DND-41 (cell line): Measurements from ENCODE around the gene TIMM8A.

Experiments
- ATAC-seq: fragments of 200-7000 bp; cut with Tn5 transposase; 3 replicates; pipeline ENCODE4 v1.9.1; 2021; ENCODE audit warnings: low read depth; ENCODE audit not compliant: insufficient read depth
- DNase-seq: peaks from one replicate; pipeline ENCODE4 v3.0.0-alpha.2; 2020
- H2AFZ ChIP-seq: 2 replicates; pipeline ENCODE4 v1.6.0; 2012; ENCODE audit warnings: low read depth, low read length
- H3K27ac ChIP-seq: 2 replicates; pipeline ENCODE4 v1.5.1; 2012; ENCODE audit warnings: low read length, inconsistent platforms
- H3K27me3 ChIP-seq: fragments of 200-600 bp; sonication (generic); 2 replicates; pipeline ENCODE4 v1.6.0; 2012; ENCODE audit warnings: low read length, mild to moderate bottlenecking, inconsistent platforms; ENCODE audit not compliant: insufficient read depth, poor library complexity
- H3K36me3 ChIP-seq: 2 replicates; pipeline ENCODE4 v1.5.1; 2012; ENCODE audit warnings: low read length, inconsistent platforms; ENCODE audit not compliant: insufficient read depth
- H3K4me1 ChIP-seq: 2 replicates; pipeline ENCODE4 v1.5.1; 2012; ENCODE audit warnings: mild to moderate bottlenecking, low read length; ENCODE audit not compliant: insufficient read depth
- H3K4me2 ChIP-seq: 2 replicates; pipeline ENCODE4 v1.6.0; 2012; ENCODE audit warnings: mild to moderate bottlenecking, moderate library complexity, low read length, inconsistent platforms; ENCODE audit not compliant: insufficient read depth
- H3K4me3 ChIP-seq, 2 experiments: fragments of 200-600 bp in 1 of 2; shearing (Covaris generic) in 1 of 2; 2 replicates each; pipeline ENCODE4 v1.5.1; 2012 to 2016; ENCODE audit warnings: inconsistent platforms in 2 of 2, low read length in 2 of 2, mild to moderate bottlenecking in 2 of 2, low read depth in 1 of 2, moderate library complexity in 1 of 2
- H3K79me2 ChIP-seq: 2 replicates; pipeline ENCODE4 v1.6.0; 2012; ENCODE audit warnings: low read length, inconsistent platforms; ENCODE audit not compliant: insufficient read depth
- H3K9ac ChIP-seq: 2 replicates; pipeline ENCODE4 v1.6.0; 2012; ENCODE audit warnings: low read depth, mild to moderate bottlenecking, inconsistent platforms, low read length, moderate library complexity
- H3K9me3 ChIP-seq: 2 replicates; pipeline ENCODE4 v1.5.1; 2012; ENCODE audit warnings: low read length, moderate library complexity, mild to moderate bottlenecking, inconsistent platforms; ENCODE audit not compliant: insufficient read depth, severe bottlenecking
- H4K20me1 ChIP-seq: 2 replicates; pipeline ENCODE4 v1.6.0; 2012; ENCODE audit warnings: low read length; ENCODE audit not compliant: insufficient read depth
- CTCF ChIP-seq: IDR thresholded peaks from 2 replicates; pipeline ENCODE4 v1.5.1; 2012; ENCODE audit warnings: borderline replicate concordance, low read length, moderate library complexity, mild to moderate bottlenecking; ENCODE audit not compliant: poor library complexity, severe bottlenecking; ENCODE audit errors: extremely low read depth
- EZH2 ChIP-seq: IDR thresholded peaks from 3 replicates; pipeline ENCODE4 v1.6.1; 2012; ENCODE audit warnings: borderline replicate concordance, low read depth, mild to moderate bottlenecking, moderate library complexity, low read length, inconsistent platforms; ENCODE audit not compliant: severe bottlenecking

TIMM8A gene

DNA sequence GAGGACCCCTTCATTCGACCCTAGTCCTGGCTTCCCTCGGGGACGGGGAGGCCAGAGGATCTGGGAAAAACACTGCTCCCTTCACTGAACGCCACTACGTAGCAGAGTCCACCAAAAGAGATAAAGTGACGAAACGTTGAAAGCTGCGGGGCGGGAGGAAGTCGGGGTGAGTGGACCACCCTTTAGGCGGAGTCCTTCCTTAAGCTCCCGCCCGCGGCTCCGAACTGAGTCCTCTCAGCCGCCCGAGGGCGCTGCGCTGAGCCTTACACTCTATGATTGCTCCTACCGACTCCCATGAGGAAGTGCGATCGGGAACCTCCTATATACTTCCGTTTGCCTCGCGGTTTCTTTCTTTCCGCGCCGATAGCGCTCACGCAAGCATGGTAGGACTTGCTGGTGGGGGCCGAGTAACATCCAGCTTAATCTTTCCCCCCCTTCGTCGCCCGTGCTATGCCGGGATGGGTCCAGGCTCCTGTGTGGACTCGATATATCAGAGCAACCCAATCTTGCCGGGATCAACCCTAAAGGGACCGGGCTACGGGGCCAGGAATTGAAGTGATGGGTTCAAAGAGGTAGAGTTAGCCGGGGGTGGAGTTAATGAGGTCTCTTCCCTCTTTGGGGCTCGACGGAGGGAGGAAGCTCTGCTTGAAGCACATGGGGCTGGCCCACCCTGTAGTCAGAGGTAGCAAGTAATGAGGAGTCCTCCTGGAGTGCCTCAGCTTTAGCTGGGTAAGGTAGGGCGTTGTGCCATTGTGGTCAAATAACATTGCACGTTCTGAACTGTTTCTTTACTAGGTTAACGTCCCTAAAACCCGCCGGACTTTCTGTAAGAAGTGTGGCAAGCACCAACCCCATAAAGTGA is 42.4 kb upstream of the TIMM8A start, which contains the start of gene RPL36A:
TSS of gene RPL36A (plus strand) at position 348 of the 862 bp plus-strand sequence. CDS start at position 381, 33 bp downstream.
- TF ChIP-seq EZH2 (no peak), CTCF (peak; percentile 82)
- peaks cover 25% of the 10 kb centered on the region for H3K79me2 ChIP-seq
- H3K9me3 ChIP-seq = no peaks in the 10 kb centered on the region
- peak within 1 kb of the TSS; percentile 95 for H2AFZ ChIP-seq
- no peaks in the 10 kb centered on the region for H3K27me3 ChIP-seq
- H3K4me2 ChIP-seq = peak within 1 kb of the TSS; percentile 79
- no peaks in the 10 kb centered on the region; the same call in 1 of the 2 replicates for H4K20me1 ChIP-seq
- H3K4me1 ChIP-seq = peaks cover 31% of the 10 kb centered on the region
- peak within 1 kb of the TSS; percentile 54 to 70; a peak in 3 of 4 replicates for H3K4me3 ChIP-seq
- H3K27ac ChIP-seq = peak within 1 kb of the TSS; percentile 81
- H3K9ac ChIP-seq = peak within 1 kb of the TSS; percentile 69
- DNase-seq (peak; percentile 91), ATAC-seq (peak; percentile 97)
- peaks cover 39% of the 10 kb centered on the region for H3K36me3 ChIP-seq

- Histone ChIP-seq H3K79me2 (peaks cover 24% of the 10 kb centered on the region), H3K9ac (no peak overlapping the region), H3K27ac (no peak overlapping the region), H3K36me3 (peaks cover 25% of the 10 kb centered on the region), H4K20me1 (no peaks in the 10 kb centered on the region; the same call in 1 of the 2 replicates), H3K4me3 (no peak overlapping the region), H3K27me3 (no peaks in the 10 kb centered on the region), H3K4me1 (peaks cover 30% of the 10 kb centered on the region), H2AFZ (no peak overlapping the region), H3K4me2 (no peak overlapping the region), H3K9me3 (no peaks in the 10 kb centered on the region)
- DNase-seq = no peak
- ATAC-seq = no peak
- TF ChIP-seq EZH2 (no peak), CTCF (no peak)
Measured at GRCh38 chrX:101388604-101389003, 40.1 kb upstream of the TIMM8A start.

- Histone ChIP-seq H3K27me3 (no peaks in the 10 kb centered on the region), H3K4me2 (no peak overlapping the region), H3K36me3 (peaks cover 5% of the 10 kb centered on the region), H2AFZ (no peak overlapping the region), H4K20me1 (no peaks in the 10 kb centered on the region), H3K9me3 (no peaks in the 10 kb centered on the region), H3K27ac (no peak overlapping the region), H3K9ac (no peak overlapping the region), H3K79me2 (peaks cover 6% of the 10 kb centered on the region), H3K4me1 (peaks cover 12% of the 10 kb centered on the region), H3K4me3 (no peak overlapping the region)
- no peak for DNase-seq
- ATAC-seq = no peak
- no peak for TF ChIP-seq CTCF
- TF ChIP-seq EZH2 = no peak
Measured at GRCh38 chrX:101386542-101386885, 38.0 kb upstream of the TIMM8A start.
